DOHH2 (cell line): Measurements from ENCODE around the gene SCRN2.

Experiments used
- H3F3A ChIP-seq: fragments of 200-600 bp; sonication (generic), shearing (Covaris generic); 2 replicates; pipeline ENCODE4 v1.6.0; 2016; ENCODE audit warnings: antibody characterized with exemption, mild to moderate bottlenecking; ENCODE audit not compliant: control insufficient read depth, insufficient read depth
- H3K27ac ChIP-seq: fragments of 200-600 bp; sonication (generic); 2 replicates; pipeline ENCODE4 v1.5.1; 2014; ENCODE audit warnings: low read depth, mild to moderate bottlenecking, low read length, moderate library complexity
- H3K27me3 ChIP-seq: fragments of 200-600 bp; sonication (generic); 2 replicates; pipeline ENCODE4 v1.6.1; 2014; ENCODE audit warnings: mild to moderate bottlenecking, low read length, mixed read lengths; ENCODE audit not compliant: control insufficient read depth
- H3K36me3 ChIP-seq: fragments of 200-600 bp; sonication (generic); 2 replicates; pipeline ENCODE4 v1.6.1; 2014; ENCODE audit warnings: mild to moderate bottlenecking, low read length, moderate library complexity, mixed read lengths; ENCODE audit not compliant: control insufficient read depth
- H3K4me1 ChIP-seq: fragments of 200-600 bp; sonication (generic); 2 replicates; pipeline ENCODE4 v1.6.1; 2014; ENCODE audit warnings: mild to moderate bottlenecking, low read length, mixed read lengths; ENCODE audit not compliant: control insufficient read depth
- H3K4me2 ChIP-seq: fragments of 200-600 bp; sonication (generic); 2 replicates; pipeline ENCODE4 v1.6.0; 2014; ENCODE audit warnings: mild to moderate bottlenecking, low read length, moderate library complexity
- H3K4me3 ChIP-seq: fragments of 200-600 bp; sonication (generic); 2 replicates; pipeline ENCODE4 v1.5.1; 2014; ENCODE audit warnings: mild to moderate bottlenecking, low read length, mixed read lengths
- H3K79me2 ChIP-seq: fragments of 200-600 bp; sonication (generic); 2 replicates; pipeline ENCODE4 v1.6.1; 2014; ENCODE audit warnings: mild to moderate bottlenecking, low read length, mixed read lengths; ENCODE audit not compliant: control insufficient read depth
- H3K9me2 ChIP-seq: fragments of 200-600 bp; sonication (generic); replicated peaks from 2 replicates; pipeline ENCODE4 v1.6.1; 2014; ENCODE audit warnings: mild to moderate bottlenecking, low read length, mixed read lengths; ENCODE audit not compliant: control insufficient read depth
- H3K9me3 ChIP-seq: fragments of 200-600 bp; sonication (generic); 2 replicates; pipeline ENCODE4 v1.6.1; 2014; ENCODE audit warnings: antibody characterized with exemption, low read length, mixed read lengths; ENCODE audit not compliant: control insufficient read depth, insufficient read depth
- H4K20me1 ChIP-seq: fragments of 200-600 bp; sonication (generic); 2 replicates; pipeline ENCODE4 v1.6.0; 2014; ENCODE audit warnings: low read depth, mild to moderate bottlenecking, antibody characterized with exemption, low read length, moderate library complexity; ENCODE audit not compliant: control insufficient read depth, insufficient read depth
- CTCF ChIP-seq: fragments of 200-600 bp; sonication (generic); IDR thresholded peaks from one replicate; pipeline ENCODE4 v1.5.1; 2014; ENCODE audit warnings: antibody characterized with exemption, mild to moderate bottlenecking, low read depth, low read length; ENCODE audit not compliant: poor library complexity, severe bottlenecking
- EZH2phosphoT487 ChIP-seq: fragments of 200-600 bp; sonication (generic); IDR thresholded peaks from 2 replicates; pipeline ENCODE4 v1.6.1; 2017; ENCODE audit warnings: borderline replicate concordance, mild to moderate bottlenecking, antibody characterized with exemption, low read length, moderate library complexity, mixed read lengths

Gene SCRN2

GRCh38 chr17:47850373-47850691 is 9.3 kb upstream of the SCRN2 start:
- H3K4me2 ChIP-seq, result no peak overlapping the region
- H3K79me2 ChIP-seq, result no peaks in the 10 kb centered on the region
- no peak overlapping the region for H3K4me3 ChIP-seq
- H3K4me1 ChIP-seq, result no peaks in the 10 kb centered on the region
- H3K27me3 ChIP-seq, result peaks cover 70% of the 10 kb centered on the region
- no peaks in the 10 kb centered on the region for H3K36me3 ChIP-seq
- H4K20me1 ChIP-seq, result no peaks in the 10 kb centered on the region
- no peak for TF ChIP-seq EZH2phosphoT487
- no peak for TF ChIP-seq CTCF
- H3K27ac ChIP-seq, result no peak overlapping the region
- H3K9me3 ChIP-seq, result no peaks in the 10 kb centered on the region
- no peaks in the 10 kb centered on the region for H3K9me2 ChIP-seq
- H3F3A ChIP-seq, result no peaks in the 10 kb centered on the region

- no peaks in the 10 kb centered on the region for H3F3A ChIP-seq
- H3K4me1 ChIP-seq, result peaks cover 2% of the 10 kb centered on the region; the same call in 1 of the 2 replicates
- H3K4me2 ChIP-seq, result no peak overlapping the region
- H4K20me1 ChIP-seq, result no peaks in the 10 kb centered on the region
- TF ChIP-seq EZH2phosphoT487 (no peak), CTCF (no peak)
- no peaks in the 10 kb centered on the region for H3K9me3 ChIP-seq
- H3K36me3 ChIP-seq, result no peaks in the 10 kb centered on the region
- no peaks in the 10 kb centered on the region for H3K79me2 ChIP-seq
- no peak overlapping the region for H3K27ac ChIP-seq
- H3K9me2 ChIP-seq, result no peaks in the 10 kb centered on the region
- peaks cover 53% of the 10 kb centered on the region for H3K27me3 ChIP-seq
- no peak overlapping the region for H3K4me3 ChIP-seq
These were observed 7.1 kb upstream of the SCRN2 start for GRCh38 chr17:47848198-47848513.

GRCh38 chr17:47847341-47848197 is 6.5 kb upstream of the SCRN2 start:
- peak; percentile 62 for TF ChIP-seq CTCF
- no peak for TF ChIP-seq EZH2phosphoT487
- no peaks in the 10 kb centered on the region for H3K36me3 ChIP-seq
- H3K9me2 ChIP-seq, result no peaks in the 10 kb centered on the region
- peaks cover 47% of the 10 kb centered on the region for H3K27me3 ChIP-seq
- no peaks in the 10 kb centered on the region for H3F3A ChIP-seq
- H3K79me2 ChIP-seq, result no peaks in the 10 kb centered on the region
- peaks cover 7% of the 10 kb centered on the region for H3K4me1 ChIP-seq
- H3K4me3 ChIP-seq, result no peak overlapping the region
- no peak overlapping the region for H3K27ac ChIP-seq
- no peak overlapping the region for H3K4me2 ChIP-seq
- H4K20me1 ChIP-seq, result no peaks in the 10 kb centered on the region
- no peaks in the 10 kb centered on the region for H3K9me3 ChIP-seq
